ENCODE data around the gene PLAGL2. TPM values are rescaled to one million over a fixed set of nuclear protein-coding genes. Genes with fewer than 3 reads are reported as not detected.
"Not testable (repeated sequence)": the region's sequence is repeated elsewhere in the genome, so short reads cannot be mapped to it uniquely, and the experiment has no call there.

The PLAGL2 gene
- 30.3 and 30.9 TPM in 2 replicates for total RNA-seq

- intact Hi-C loops (cut with micrococcal nuclease) = loop anchor here (1.0 to 5.0 kb wide), 6 partner anchors 41 to 279 kb away; partner anchors contain the start of genes ASXL1, PDRG1 and TM9SF4
Measured at GRCh38 chr20:32207626-32208498, at the start of gene PLAGL2, which contains the start of gene POFUT1. Gene PLAGL2 (minus strand): TSS chr20:32207743. CDS start chr20:32202178, 5,565 bp downstream. Gene POFUT1 (plus strand): TSS chr20:32207880. CDS start chr20:32207942, 62 bp downstream.

GRCh38 chr20:32252189-32252588 lies 44.6 kb upstream of the PLAGL2 start:
- intact Hi-C loops (cut with micrococcal nuclease) = no loop called here

GRCh38 chr20:32251470-32251869 lies 43.9 kb upstream of the PLAGL2 start:
- intact Hi-C loops (cut with micrococcal nuclease) = no loop called here

GRCh38 chr20:32249030-32249738 lies 41.6 kb upstream of the PLAGL2 start:
- intact Hi-C loops (cut with micrococcal nuclease) = loop anchor here (2.0 kb wide), 1 partner anchor 42 kb away; the partner anchor contains the start of genes PLAGL2 and POFUT1

- intact Hi-C loops (cut with micrococcal nuclease) = loop anchor here (2.0 kb wide), 1 partner anchor 41 kb away; the partner anchor contains the start of genes PLAGL2 and POFUT1
Measured at GRCh38 chr20:32248043-32248442, 40.5 kb upstream of the PLAGL2 start.

GRCh38 chr20:32246208-32246607 lies 38.7 kb upstream of the PLAGL2 start:
- intact Hi-C loops (cut with micrococcal nuclease) = not testable (repeated sequence)

GRCh38 chr20:32244959-32245358 lies 37.4 kb upstream of the PLAGL2 start:
- intact Hi-C loops (cut with micrococcal nuclease) = no loop called here

- intact Hi-C loops (cut with micrococcal nuclease) = no loop called here
Measured at GRCh38 chr20:32244150-32244823, 36.7 kb upstream of the PLAGL2 start.

GRCh38 chr20:32241807-32242206 lies 34.3 kb upstream of the PLAGL2 start:
- intact Hi-C loops (cut with micrococcal nuclease) = no loop called here

GRCh38 chr20:32240205-32240604 lies 32.7 kb upstream of the PLAGL2 start:
- intact Hi-C loops (cut with micrococcal nuclease) = no loop called here

- intact Hi-C loops (cut with micrococcal nuclease) = no loop called here
Measured at GRCh38 chr20:32238483-32239425, 31.2 kb upstream of the PLAGL2 start.

- intact Hi-C loops (cut with micrococcal nuclease) = no loop called here
Measured at GRCh38 chr20:32237419-32237818, 29.9 kb upstream of the PLAGL2 start.

- intact Hi-C loops (cut with micrococcal nuclease) = no loop called here
Measured at GRCh38 chr20:32236819-32237218, 29.3 kb upstream of the PLAGL2 start.

GRCh38 chr20:32236048-32236533 lies 28.5 kb upstream of the PLAGL2 start:
- intact Hi-C loops (cut with micrococcal nuclease) = no loop called here

- intact Hi-C loops (cut with micrococcal nuclease) = no loop called here
Measured at GRCh38 chr20:32235331-32236047, 27.9 kb upstream of the PLAGL2 start.

- intact Hi-C loops (cut with micrococcal nuclease) = no loop called here
Measured at GRCh38 chr20:32234135-32234808, 26.7 kb upstream of the PLAGL2 start.

GRCh38 chr20:32233286-32233685 lies 25.7 kb upstream of the PLAGL2 start:
- intact Hi-C loops (cut with micrococcal nuclease) = no loop called here

GRCh38 chr20:32232326-32232886 lies 24.9 kb upstream of the PLAGL2 start:
- intact Hi-C loops (cut with micrococcal nuclease) = no loop called here

GRCh38 chr20:32231847-32232246 lies 24.3 kb upstream of the PLAGL2 start:
- intact Hi-C loops (cut with micrococcal nuclease) = no loop called here
